Activated naive CD8-positive, alpha-beta T cell treated with anti-CD3 and anti-CD28 coated beads for 36 hours (primary cell): ENCODE results near the gene KLF14. TPM values are rescaled to one million over a fixed set of nuclear protein-coding genes. Genes with fewer than 3 reads are reported as not detected.

Source experiments
- DNase-seq: peaks from one replicate; pipeline ENCODE4 v3.0.0; 2021
- H3K27ac Mint-ChIP-seq: one replicate; pipeline ENCODE4 v1.8.0; 2022; ENCODE audit warnings: mild to moderate bottlenecking, moderate library complexity, mixed read lengths
- H3K27me3 Mint-ChIP-seq: one replicate; pipeline ENCODE4 v1.8.0; 2022; ENCODE audit warnings: mild to moderate bottlenecking, mixed read lengths
- H3K36me3 Mint-ChIP-seq: one replicate; pipeline ENCODE4 v1.8.0; 2021; ENCODE audit warnings: mild to moderate bottlenecking, mixed read lengths
- H3K4me1 Mint-ChIP-seq: one replicate; pipeline ENCODE4 v1.8.0; 2021; ENCODE audit warnings: mixed read lengths
- H3K4me3 Mint-ChIP-seq: one replicate; pipeline ENCODE4 v1.8.0; 2022; ENCODE audit warnings: mild to moderate bottlenecking, moderate library complexity, mixed read lengths
- H3K9me3 Mint-ChIP-seq: one replicate; pipeline ENCODE4 v1.8.0; 2022; ENCODE audit warnings: mixed read lengths
- total RNA-seq, 2 experiments: library from RNA; stranded (reverse); gene quantifications; one replicate each; pipeline ENCODE4 v1.2.3, GENCODE V29; 2021

KLF14 gene
- total RNA-seq, 2 experiments from 2014 or later, result not detected

GRCh38 chr7:130689683-130690082, 44.3 kb downstream of the KLF14 start:
- Mint-ChIP-seq H3K27me3 (no peaks in the 10 kb centered on the region), H3K9me3 (peaks cover 12% of the 10 kb centered on the region), H3K36me3 (peaks cover 5% of the 10 kb centered on the region), H3K4me1 (no peaks in the 10 kb centered on the region), H3K4me3 (no peak overlapping the region), H3K27ac (no peak overlapping the region)
- no peak for DNase-seq

GRCh38 chr7:130683026-130683425, 51.0 kb downstream of the KLF14 start:
- Mint-ChIP-seq H3K4me1 (no peaks in the 10 kb centered on the region), H3K27me3 (peaks cover 3% of the 10 kb centered on the region), H3K36me3 (no peaks in the 10 kb centered on the region), H3K4me3 (no peak overlapping the region), H3K9me3 (no peaks in the 10 kb centered on the region), H3K27ac (no peak overlapping the region)
- no peak for DNase-seq

Other genes with a start within 250 kb of the KLF14 start
- 10 to 100 TPM; 15.1 to 18.4 TPM for gene MEST, start 242.1 kb downstream of the KLF14 start, total RNA-seq
- 10 to 100 TPM; 23.0 TPM for gene COPG2, start 65.5 kb downstream of the KLF14 start, total RNA-seq
- gene TSGA13, start 47.7 kb downstream of the KLF14 start, total RNA-seq, result not detected